Measurements from ENCODE around the gene C16orf95.

Gene C16orf95

DNA sequence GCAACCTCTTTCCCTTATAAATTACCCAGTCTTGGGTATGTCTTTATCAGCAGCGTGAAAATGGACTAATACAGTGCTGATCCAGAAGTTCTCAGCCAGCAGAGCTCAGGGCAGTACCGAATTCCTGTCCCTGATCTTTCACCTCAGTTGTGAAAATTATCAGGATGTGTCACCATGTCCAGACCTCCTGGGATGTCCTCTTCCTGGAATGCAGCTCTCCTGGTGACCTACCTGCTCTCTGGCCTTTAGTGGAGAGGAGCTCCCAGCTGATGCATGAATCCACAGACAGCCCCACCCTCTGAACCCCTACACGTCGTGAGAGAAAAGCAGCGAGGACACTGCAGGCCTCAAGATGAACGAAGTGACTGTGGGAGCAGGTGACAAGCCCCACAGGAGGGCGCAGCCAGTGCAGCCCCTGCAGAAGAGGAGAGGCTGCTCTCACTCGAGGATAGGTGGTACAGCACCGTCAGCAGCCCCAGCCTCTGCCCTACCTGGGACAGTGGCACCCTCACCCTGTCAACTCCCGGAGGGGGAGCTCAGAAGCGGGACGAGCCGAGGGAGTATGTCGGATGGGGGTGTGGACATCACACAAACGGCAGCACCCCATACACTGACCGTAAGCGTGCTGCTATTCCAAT lies 22.0 kb upstream of the C16orf95 start:
- TF ChIP-seq GATA3 (IDR thresholded peaks at IDR 0.05; ENCODE audit: low read depth, low read length) (no peak), GATA2 (IDR thresholded peaks at IDR 0.05; ENCODE audit: low read depth, low read length) (no peak)

DNA sequence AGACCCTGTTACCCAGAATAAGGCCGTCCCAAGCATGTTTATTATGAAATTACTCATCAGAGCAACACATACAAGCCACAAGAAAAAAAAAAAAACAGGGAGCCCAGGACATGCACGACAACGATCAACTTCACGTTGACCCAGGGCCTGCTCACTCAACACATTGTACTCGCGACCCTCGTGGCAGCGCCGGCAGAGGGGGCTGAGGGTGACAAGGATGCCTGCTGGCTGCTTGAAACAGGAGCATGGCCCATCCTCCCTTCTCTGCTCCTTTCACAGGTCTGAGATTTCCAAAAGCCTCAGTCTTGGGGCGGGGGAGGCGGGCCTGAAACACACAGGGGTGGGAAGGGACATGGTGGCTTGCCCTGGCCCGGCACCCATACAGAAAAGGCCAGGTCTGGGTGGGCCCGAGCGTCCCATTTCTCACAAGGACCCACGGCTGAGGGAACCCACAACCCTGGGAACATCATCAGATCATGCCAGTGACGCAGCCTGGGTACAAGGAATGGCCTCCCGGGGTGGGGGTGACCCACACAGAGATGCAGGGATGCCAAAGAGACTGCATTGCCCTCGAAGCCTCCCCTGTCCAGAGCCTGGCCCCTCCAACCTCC lies 21.1 kb upstream of the C16orf95 start:
- TF ChIP-seq GATA2 (IDR thresholded peaks at IDR 0.05; ENCODE audit: low read depth, low read length) (no peak), GATA3 (IDR thresholded peaks at IDR 0.05; ENCODE audit: low read depth, low read length) (no peak)

DNA sequence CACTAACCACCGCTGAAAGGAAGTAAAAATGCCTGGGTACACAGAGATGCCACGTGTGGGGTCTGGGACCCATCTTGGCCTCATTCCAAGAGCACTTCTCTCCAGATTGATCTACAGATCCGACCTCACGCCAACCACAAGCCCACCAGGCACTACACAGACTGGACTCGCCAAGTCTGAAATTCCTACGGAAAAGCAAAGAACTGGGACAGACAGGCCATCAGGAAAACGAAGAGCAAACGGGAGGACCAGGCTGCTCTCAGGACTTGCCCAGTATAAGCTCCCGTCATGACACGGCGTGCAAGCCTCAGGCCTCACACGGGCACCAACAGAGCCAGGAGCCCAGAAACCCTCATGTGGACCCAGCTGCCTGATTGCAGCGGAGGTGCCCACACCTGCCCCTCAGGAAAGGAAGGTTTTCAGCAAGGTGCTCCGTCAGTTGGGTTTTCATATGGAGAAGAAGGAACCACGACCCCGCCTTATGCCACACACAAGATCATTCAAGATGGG lies 20.1 kb upstream of the C16orf95 start:
- TF ChIP-seq GATA3 (IDR thresholded peaks at IDR 0.05; ENCODE audit: low read depth, low read length), result no peak
- TF ChIP-seq GATA2 (IDR thresholded peaks at IDR 0.05; ENCODE audit: low read depth, low read length), result peak; percentile 56; the same call in 1 of the 2 replicates

DNA sequence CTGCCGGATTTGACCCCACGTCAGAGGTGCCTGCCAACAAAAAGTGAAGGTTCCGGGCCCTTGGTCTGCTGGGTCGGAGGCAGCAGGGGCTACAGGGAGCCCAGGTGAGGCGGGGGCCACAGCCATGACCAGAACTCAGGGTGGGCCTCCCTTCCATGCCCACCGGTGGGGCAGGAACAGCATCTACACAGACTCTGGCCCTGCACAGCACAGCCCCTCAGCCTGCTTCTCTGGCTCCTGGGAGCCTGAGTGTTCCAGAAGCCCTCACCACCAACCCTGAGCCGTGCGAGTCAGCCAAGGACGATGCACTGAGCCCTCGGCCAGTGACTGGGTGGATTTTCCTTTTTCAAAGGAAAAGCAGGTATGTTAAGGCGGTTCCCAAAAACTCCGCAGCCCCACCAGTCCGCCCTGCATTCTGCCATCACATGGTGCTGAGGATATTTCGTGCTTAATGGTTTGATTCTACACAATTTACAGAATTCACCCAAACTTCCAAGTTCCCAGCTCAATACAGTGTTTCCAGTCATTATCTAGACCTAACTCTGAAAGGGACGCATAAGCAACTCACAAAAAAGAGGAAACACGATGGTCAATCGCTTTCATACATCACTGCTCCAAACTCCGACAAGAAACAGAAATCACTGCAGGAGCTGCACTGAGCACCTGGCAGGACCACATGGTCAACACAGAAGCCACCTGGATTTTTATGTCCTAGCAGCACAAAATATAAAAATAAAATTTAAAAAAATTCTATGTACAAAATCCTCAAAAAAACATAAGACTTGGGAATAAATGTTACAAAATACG lies 19.4 kb upstream of the C16orf95 start:
- TF ChIP-seq GATA2 (IDR thresholded peaks at IDR 0.05; ENCODE audit: low read depth, low read length) (no peak), GATA3 (IDR thresholded peaks at IDR 0.05; ENCODE audit: low read depth, low read length) (no peak)

DNA sequence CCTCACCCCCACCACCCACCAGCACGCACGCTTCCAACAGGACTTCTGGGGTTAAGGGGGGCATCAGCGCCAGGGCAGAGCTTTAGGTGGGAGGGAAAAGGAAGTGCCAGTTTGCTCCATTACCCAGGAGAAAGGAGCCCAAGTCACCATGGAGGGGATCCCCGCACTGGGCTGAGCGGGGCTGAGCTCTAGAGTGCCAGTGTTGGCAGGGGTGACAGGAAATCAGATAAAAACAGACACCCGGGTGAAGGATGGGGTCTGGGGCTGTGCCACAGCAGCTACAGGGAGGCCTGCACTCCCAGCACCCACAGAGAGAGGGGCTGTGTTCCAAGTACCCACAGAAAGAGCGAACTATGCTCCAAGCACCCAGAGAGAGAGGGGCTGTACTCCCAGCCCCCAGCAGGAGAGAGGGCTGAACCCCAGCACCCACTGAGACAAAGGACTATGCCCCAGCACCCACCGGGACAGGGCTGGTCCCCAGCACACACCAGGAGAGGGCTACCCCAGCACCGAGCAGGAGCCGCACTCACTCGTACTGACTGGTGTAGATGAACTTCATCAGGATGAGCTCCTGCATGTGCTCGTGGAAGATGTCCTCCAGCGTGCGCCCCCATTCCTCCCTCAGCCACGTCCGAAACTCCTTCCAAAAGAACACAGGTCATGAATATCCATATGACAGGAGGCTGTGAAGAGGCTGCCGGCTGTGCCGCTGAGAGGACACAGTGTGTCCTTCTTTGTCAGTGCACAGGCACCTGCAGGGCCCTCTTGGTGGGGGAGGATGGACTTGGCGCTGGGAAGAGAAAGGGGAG lies 18.6 kb upstream of the C16orf95 start:
- TF ChIP-seq GATA2 (IDR thresholded peaks at IDR 0.05; ENCODE audit: low read depth, low read length) (no peak), GATA3 (IDR thresholded peaks at IDR 0.05; ENCODE audit: low read depth, low read length) (no peak)

DNA sequence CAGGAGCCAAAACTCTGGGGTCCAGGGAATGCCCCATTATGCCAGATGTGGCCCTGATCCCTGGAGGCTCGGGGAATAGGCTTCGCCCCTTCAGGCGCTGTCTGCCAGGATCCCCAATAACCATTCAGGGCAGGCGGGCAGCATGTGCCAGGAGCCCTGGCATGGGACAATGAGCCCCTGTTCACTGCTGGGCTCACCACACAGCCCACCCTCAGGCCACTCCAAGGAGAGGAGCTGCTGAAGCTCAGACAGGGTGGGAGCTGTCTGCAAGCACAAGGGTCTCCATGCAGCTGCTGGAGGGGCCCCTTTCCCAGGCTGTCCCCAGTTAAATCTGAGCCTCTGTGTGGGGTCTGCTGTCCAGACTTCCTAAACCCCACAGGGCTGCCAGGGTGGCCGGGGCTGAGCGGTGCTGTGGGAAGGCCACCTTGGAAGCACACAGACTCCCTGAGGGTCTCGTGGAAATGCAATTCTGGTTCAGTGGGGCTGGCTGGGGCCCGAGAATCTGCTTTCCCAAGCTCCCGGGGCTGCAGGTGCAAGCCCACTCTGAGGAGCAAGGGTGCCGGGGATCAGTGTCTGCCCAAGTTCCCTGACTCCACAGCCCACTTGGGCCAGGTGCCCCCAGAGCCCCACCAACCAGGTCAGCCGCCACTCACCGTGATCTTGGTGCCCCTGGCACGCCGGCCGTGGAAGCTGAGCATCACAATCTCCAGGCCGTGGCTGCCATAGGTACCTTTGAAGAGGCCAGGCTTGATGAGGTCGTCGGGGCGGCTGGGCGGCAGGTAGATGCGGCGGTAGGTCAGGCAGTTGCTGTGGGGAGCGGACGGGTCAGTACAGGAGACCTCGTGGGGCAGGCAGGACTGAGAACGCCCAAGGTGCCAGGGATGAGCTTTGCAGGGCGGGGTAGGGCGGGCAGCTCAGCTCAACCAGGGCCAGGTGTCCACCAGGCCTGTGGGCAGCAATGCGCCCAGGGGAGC lies 17.7 kb upstream of the C16orf95 start:
- no peak for TF ChIP-seq GATA3 (IDR thresholded peaks at IDR 0.05; ENCODE audit: low read depth, low read length)
- TF ChIP-seq GATA2 (IDR thresholded peaks at IDR 0.05; ENCODE audit: low read depth, low read length), result no peak

DNA sequence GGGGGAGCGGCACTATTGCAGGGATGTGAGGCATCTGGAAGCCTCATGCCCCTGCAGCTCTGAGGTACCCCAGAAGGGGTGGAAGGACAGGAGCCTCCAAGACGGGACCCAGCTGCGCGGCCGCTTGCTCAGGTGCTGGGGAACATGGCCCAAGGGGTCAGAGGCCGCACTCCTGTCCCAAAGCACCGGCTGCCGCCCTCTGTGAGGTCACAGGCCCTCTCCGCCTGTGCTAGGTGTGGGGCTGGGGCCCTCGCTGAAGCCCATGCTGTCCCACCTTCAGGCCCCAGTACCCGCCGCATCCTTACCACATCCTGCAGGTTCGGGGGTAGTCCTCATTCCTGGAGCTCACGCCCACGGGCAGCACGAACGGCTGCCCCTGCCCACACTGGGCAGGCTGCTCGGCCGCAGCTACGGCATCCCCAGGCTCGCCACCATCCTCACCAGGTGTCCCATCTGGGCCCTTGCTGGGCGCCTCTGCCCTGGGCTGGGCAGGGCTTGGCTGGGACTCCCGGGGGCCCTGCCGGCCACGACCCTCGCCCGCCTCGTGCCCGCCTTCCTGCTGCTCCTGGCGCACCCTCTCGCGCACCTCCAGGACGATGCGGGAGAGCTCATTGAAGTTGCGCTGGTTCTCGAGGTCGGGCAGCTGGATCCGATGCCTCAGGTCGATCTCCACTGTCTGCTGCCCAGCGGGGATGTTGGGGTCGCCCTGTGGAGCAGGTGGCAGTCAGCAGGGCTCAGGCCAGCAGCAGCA lies 16.6 kb upstream of the C16orf95 start:
- TF ChIP-seq GATA2 (IDR thresholded peaks at IDR 0.05; ENCODE audit: low read depth, low read length) (no peak), GATA3 (IDR thresholded peaks at IDR 0.05; ENCODE audit: low read depth, low read length) (no peak)

DNA sequence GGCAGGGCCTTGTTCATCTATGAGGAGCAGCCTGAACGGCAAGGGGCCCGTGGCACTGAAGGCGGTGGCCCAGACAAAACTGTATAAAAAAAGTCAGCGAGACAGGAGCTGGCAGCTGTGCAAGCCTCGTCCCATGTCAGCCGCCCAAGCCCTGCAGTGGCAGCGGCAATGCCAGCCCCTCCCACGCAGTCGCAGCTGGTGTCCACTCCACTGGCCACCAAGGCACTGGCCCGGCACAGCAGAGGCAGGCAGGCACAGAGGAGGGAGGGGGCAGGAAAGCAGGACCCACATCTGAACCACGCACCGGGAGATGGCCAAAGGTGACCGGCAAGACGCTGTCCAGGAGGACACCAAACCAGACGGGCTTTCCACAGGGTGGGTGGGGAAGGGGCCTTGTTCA lies 15.9 kb upstream of the C16orf95 start:
- TF ChIP-seq GATA2 (IDR thresholded peaks at IDR 0.05; ENCODE audit: low read depth, low read length) (no peak), GATA3 (IDR thresholded peaks at IDR 0.05; ENCODE audit: low read depth, low read length) (no peak)

DNA sequence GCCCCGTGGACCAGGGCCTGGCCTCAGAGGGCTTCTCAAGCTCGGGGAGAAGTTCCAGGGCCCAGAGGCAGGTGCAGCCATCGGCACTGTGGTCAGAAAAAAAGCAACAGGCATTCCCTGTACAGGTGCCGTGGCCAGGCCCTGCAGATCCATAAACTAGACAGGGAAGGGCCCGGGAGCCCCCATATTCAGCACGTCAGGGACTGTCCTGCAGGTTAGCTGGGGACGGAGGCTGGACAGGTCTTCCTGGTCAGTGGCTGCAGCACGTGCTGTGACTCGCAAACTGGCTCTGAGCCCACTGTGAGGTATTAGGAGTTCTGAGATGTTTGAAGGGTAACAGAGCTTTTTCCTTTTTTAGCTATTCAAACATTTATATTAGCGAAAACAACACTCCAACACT lies 15.0 kb upstream of the C16orf95 start:
- TF ChIP-seq GATA2 (IDR thresholded peaks at IDR 0.05; ENCODE audit: low read depth, low read length) (no peak), GATA3 (IDR thresholded peaks at IDR 0.05; ENCODE audit: low read depth, low read length) (no peak)

DNA sequence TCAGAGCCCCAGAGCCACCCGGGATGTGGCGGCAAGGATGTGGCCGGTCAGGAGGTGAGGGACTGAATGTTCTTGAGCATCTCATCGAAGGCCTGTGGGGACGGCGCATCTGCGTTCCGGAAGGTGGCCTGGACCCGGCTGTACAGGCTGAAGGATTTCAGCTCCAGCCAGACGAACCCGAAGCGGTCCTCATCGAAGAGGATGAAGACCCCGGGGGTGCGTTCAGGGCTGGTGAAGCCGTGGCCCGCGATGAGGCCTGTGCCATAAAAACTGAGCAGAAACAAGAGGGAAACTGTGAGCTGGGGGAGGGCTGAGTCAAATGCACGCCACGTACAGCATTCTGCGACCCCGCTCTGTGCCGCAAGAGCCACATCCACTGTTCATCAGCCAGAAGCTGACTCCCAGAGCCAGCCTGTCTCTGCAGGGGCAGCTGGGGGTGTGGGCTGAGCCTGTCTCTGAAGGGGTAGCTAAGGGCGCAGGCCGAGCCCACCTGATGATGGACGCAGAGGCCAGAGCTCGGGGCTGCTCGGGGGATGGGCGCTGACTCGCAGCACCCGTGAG lies 14.1 kb upstream of the C16orf95 start:
- TF ChIP-seq GATA3 (IDR thresholded peaks at IDR 0.05; ENCODE audit: low read depth, low read length) (no peak), GATA2 (IDR thresholded peaks at IDR 0.05; ENCODE audit: low read depth, low read length) (no peak)

DNA sequence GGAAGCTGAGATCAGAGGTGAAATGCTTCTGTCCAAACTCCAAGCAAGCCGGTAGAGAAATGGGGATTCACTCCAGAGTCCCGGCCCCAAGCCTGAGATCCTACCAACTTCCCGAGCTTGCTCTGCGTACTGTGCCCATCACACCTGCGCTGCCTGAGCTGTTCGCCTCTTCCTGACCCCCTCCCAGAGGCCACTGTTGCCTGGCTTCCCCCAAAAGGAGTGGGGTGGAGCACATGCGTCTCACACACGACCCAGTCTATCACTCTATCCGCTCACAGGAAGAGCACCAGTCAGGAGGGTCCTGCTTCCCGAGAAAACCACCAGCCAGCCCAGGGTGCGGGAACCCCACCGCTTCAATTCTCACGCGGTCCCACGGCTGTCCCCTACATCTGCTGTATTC lies 13.5 kb upstream of the C16orf95 start:
- TF ChIP-seq GATA3 (IDR thresholded peaks at IDR 0.05; ENCODE audit: low read depth, low read length) (no peak), GATA2 (IDR thresholded peaks at IDR 0.05; ENCODE audit: low read depth, low read length) (no peak)

DNA sequence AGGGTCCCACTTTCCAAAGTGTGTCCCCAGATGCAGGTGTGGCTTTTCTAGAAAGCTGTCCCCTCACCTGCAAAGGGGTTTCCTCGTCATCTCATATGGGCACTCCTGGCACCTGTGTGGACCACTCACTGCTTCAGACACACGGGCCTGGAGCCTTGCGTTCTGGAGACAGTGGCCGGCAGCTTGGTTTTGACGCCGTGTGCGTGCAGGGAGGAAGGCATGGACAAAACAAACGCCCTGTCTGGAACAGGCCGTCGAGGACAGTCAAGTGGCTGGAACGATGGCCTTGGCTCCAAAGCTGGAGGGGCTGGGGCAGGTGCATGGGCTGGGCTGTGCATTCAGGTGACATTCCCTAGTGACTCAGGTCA lies 13.0 kb upstream of the C16orf95 start:
- TF ChIP-seq GATA3 (IDR thresholded peaks at IDR 0.05; ENCODE audit: low read depth, low read length), result no peak
